ENCODE measurements around the gene HSPB9.

DNA sequence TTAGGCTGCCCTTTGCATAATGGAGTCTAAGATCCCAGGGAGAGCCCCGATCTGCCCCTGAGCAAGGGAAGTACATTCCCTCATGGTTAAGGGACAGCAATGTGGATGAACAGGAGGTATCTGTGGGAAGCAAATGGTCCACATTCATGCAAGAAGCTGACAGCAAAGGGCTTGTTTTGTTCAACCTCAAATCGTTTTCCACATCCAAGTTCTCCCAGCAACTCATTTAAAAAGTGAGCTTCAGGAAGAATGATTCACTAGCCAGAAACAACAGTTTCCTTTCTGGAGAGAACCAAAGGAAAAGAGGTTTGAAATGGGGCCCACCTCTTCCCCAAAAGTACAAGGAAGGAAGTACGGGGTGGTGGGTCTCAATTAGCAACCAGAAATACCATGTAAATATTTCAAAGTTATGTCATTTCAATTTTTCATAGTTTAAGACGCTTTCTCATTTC, 9.4 kb downstream of the HSPB9 start:
- TF ChIP-seq CTCF (IDR thresholded peaks at IDR 0.05) (no peak), EP300 (IDR thresholded peaks at IDR 0.05) (no peak), POLR2A (IDR thresholded peaks at IDR 0.05) (no peak)
